Gastrocnemius medialis (tissue), 4 donors: ENCODE measurements around the gene ZSCAN4. TPM values are rescaled to one million over a fixed set of nuclear protein-coding genes. Genes with fewer than 3 reads are reported as not detected.

Source experiments
- ATAC-seq, 2 donors: fragments of 150-250 bp; one replicate each; pipeline ENCODE4 v1.9.1; 2016
- DNase-seq, 2 donors: peaks; one replicate each; pipeline ENCODE4 v3.0.0-alpha.2; 2019
- H3K27ac ChIP-seq, 4 donors: fragments of 200-600 bp; sonication (generic); 1 replicate in 1 of 4; 2 replicates in 3 of 4; pipeline ENCODE4 v1.5.1; 2016 to 2018; ENCODE audit warnings: mild to moderate bottlenecking in 2 of 4, moderate library complexity in 1 of 4
- H3K27me3 ChIP-seq, 3 donors: fragments of 200-600 bp; sonication (generic) in 2 of 3; 1 replicate in 1 of 3; 2 replicates in 2 of 3; pipeline versions ENCODE4 v1.5.1 to v1.6.0; 2016 to 2019; ENCODE audit warnings: mild to moderate bottlenecking in 1 of 3, moderate library complexity in 1 of 3
- H3K36me3 ChIP-seq, 2 donors: fragments of 200-600 bp; sonication (generic) in 1 of 2; one replicate each; pipeline ENCODE4 v1.5.1; 2017 to 2018
- H3K4me1 ChIP-seq, 2 donors: fragments of 200-600 bp; sonication (generic) in 1 of 2; one replicate each; pipeline ENCODE4 v1.5.1; 2016 to 2017; ENCODE audit warnings: mild to moderate bottlenecking in 2 of 2
- H3K4me3 ChIP-seq, 4 donors: fragments of 200-600 bp; sonication (generic) in 3 of 4; 1 replicate in 1 of 4; 2 replicates in 3 of 4; pipeline ENCODE4 v1.5.1; 2016 to 2019; ENCODE audit warnings: mild to moderate bottlenecking in 2 of 4
- H3K9me3 ChIP-seq, 3 donors: fragments of 200-600 bp; sonication (generic) in 2 of 3; 1 replicate in 1 of 3; 2 replicates in 2 of 3; pipeline ENCODE4 v1.5.1; 2016 to 2019
- CTCF ChIP-seq, 5 experiments: fragments of 450-650 bp in 3 of 5; fragments of 200-600 bp in 2 of 5; sonication (generic) in 2 of 5; IDR thresholded peaks in 4 of 5; conservative IDR thresholded peaks in 1 of 5; 1 replicate in 4 of 5; 2 replicates in 1 of 5; pipeline ENCODE4 v1.5.1; 2016 to 2019; ENCODE audit warnings: antibody characterized with exemption in 5 of 5, mild to moderate bottlenecking in 3 of 5, moderate library complexity in 3 of 5
- POLR2A ChIP-seq, 2 donors: fragments of 450-650 bp; IDR thresholded peaks; one replicate each; pipeline ENCODE4 v1.6.1; 2017; ENCODE audit warnings: antibody characterized with exemption in 2 of 2, mild to moderate bottlenecking in 2 of 2, moderate library complexity in 2 of 2
- in situ Hi-C, 4 donors: fragments of 200-750 bp; cut with MboI; loops; one replicate each; pipeline versions ENCODE4 v1.15.0 to v1.8.0; 2017; ENCODE audit warnings: low sequenced_read_pairs in 4 of 4
- intact Hi-C: fragments of 100-400 bp; cut with DNase I; formaldehyde crosslinking; loops from one replicate; pipeline ENCODE4 v1.15.1; 2023; ENCODE audit warnings: low total_unique reads
- total RNA-seq, 4 donors: library from RNA; depleted of rRNA; stranded (reverse); fragments of >200 nt; gene quantifications; one replicate each; pipeline versions ENCODE4 v1.1.0 to v1.2.3, GENCODE V29; 2016

The ZSCAN4 gene
- total RNA-seq, 4 donors from 2014 or later, result not detected

GRCh38 chr19:57687363-57688010 lies 18.8 kb downstream of the ZSCAN4 start:
- Histone ChIP-seq H3K27me3 (no peaks in the 10 kb centered on the region), H3K36me3 (peaks cover 16 to 72% of the 10 kb centered on the region in 2 donors), H3K27ac (no peak overlapping the region), H3K4me1 (peaks cover 8 to 12% of the 10 kb centered on the region in 2 donors), H3K9me3 (peaks cover 8 to 77% (median 25%) of the 10 kb centered on the region in 3 donors), H3K4me3 (peak overlapping the region in 1 of 4 donors; percentile 19)
- in situ Hi-C loops (no loop called here), intact Hi-C loops (no loop called here)
- TF ChIP-seq CTCF (IDR thresholded peaks at IDR 0.05 in 4 of 5, conservative IDR thresholded peaks at IDR 0.05 in 1 of 5) (no peak), POLR2A (IDR thresholded peaks at IDR 0.05) (no peak)
- ATAC-seq, result no peak
- DNase-seq, result no peak

GRCh38 chr19:57688011-57688763 lies 19.5 kb downstream of the ZSCAN4 start:
- ATAC-seq, result no peak
- no peaks in the 10 kb centered on the region for H3K27me3 ChIP-seq
- H3K36me3 ChIP-seq, result peaks cover 16 to 72% of the 10 kb centered on the region in 2 donors
- in situ Hi-C loops, result no loop called here
- no peak overlapping the region for H3K27ac ChIP-seq
- H3K4me1 ChIP-seq, result peaks cover under 1 to 5% of the 10 kb centered on the region in 2 donors
- H3K9me3 ChIP-seq, result peaks cover 8 to 77% (median 25%) of the 10 kb centered on the region in 3 donors
- DNase-seq, result no peak
- intact Hi-C loops, result no loop called here
- TF ChIP-seq POLR2A (IDR thresholded peaks at IDR 0.05), result no peak
- no peak for TF ChIP-seq CTCF (IDR thresholded peaks at IDR 0.05 in 4 of 5, conservative IDR thresholded peaks at IDR 0.05 in 1 of 5)
- H3K4me3 ChIP-seq, result no peak overlapping the region

GRCh38 chr19:57689750-57690149 lies 21.0 kb downstream of the ZSCAN4 start:
- intact Hi-C loops, result no loop called here
- Histone ChIP-seq H3K4me1 (no peaks in the 10 kb centered on the region), H3K4me3 (no peak overlapping the region), H3K27ac (no peak overlapping the region), H3K36me3 (peaks cover 16 to 57% of the 10 kb centered on the region in 2 donors), H3K27me3 (no peaks in the 10 kb centered on the region), H3K9me3 (peaks cover 3 to 63% (median 25%) of the 10 kb centered on the region in 3 donors)
- ATAC-seq, result no peak
- DNase-seq, result no peak
- in situ Hi-C loops, result no loop called here
- TF ChIP-seq CTCF (IDR thresholded peaks at IDR 0.05 in 4 of 5, conservative IDR thresholded peaks at IDR 0.05 in 1 of 5) (no peak), POLR2A (IDR thresholded peaks at IDR 0.05) (no peak)

- no peak for DNase-seq
- ATAC-seq, result no peak
- Histone ChIP-seq H3K27me3 (no peaks in the 10 kb centered on the region), H3K9me3 (peaks cover 0 to 25% (median 2%) of the 10 kb centered on the region in 3 donors), H3K27ac (no peak overlapping the region), H3K4me1 (no peaks in the 10 kb centered on the region), H3K4me3 (no peak overlapping the region), H3K36me3 (peaks cover 0 to 49% of the 10 kb centered on the region in 2 donors)
- in situ Hi-C loops, result no loop called here
- TF ChIP-seq CTCF (IDR thresholded peaks at IDR 0.05 in 4 of 5, conservative IDR thresholded peaks at IDR 0.05 in 1 of 5), result no peak
- TF ChIP-seq POLR2A (IDR thresholded peaks at IDR 0.05), result no peak
- intact Hi-C loops, result no loop called here
These were observed 32.9 kb downstream of the ZSCAN4 start for GRCh38 chr19:57701625-57702024.
